Dermis blood vessel endothelial cell (primary cell): ENCODE measurements around the gene LSM7. TPM values are rescaled to one million over a fixed set of nuclear protein-coding genes. Genes with fewer than 3 reads are reported as not detected.
"Not testable (repeated sequence)": the region's sequence is repeated elsewhere in the genome, so short reads cannot be mapped to it uniquely, and the experiment has no call there.

Experiments
- DNase-seq: peaks from one replicate; pipeline ENCODE4 v3.0.0; 2010
- total RNA-seq: library from RNA; depleted of rRNA; stranded (reverse); fragments of >200 nt; gene quantifications from 2 replicates; pipeline ENCODE4 v1.2.3, GENCODE V29; 2014

LSM7 gene
- total RNA-seq, 1 donor from 2014 or later = 166 TPM

DNA sequence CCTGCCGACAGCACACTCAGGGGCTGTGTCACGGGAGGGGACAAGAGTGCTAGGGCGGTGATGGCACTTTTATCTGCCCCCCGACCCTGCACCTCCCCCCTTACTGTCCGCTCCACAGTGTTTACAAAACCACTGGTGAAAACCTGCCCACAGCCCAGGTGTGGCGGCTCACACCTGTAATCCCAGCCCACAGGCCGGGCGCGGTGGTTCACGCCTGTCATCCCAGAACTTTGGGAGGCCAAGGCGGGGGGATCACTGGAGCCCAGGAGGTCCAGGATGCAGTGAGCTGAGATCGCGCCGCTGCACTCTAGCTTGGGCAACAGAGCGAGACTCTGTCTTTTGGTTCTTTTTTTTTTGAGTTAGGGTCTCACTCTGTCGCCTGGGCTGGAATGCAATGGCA is 32.2 kb downstream of the LSM7 start:
- no peak for DNase-seq

DNA sequence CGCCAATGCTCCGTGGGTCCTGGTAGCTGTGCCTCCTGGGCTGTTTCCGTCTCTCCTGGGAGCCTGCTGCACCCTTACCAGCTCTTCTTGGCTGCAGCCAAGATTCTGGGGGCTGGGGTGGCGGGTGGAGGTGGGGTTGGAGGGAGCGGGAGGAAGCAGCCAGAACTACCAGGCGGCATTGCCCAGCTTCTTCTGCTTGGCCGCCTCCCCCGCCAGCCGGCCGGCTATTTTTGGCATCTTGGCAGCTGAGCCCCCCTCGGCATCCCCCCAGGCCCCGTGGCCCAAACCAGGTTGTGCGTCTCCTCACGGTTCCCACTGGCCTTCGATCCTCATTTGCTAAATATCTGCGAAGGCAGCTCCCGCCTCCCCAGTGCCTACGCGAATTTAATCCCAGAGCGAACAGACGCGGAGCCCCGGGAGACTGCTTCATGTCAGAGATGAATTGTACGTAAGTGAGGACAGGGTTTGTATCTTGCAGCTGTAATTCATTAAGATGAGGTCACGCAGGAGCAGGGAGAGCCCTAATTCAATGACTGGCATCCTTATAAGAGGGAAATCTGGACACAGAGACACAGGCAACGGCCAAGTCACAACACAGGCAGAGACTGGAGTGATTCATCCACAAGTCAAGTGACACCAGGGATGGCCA is 33.6 kb downstream of the LSM7 start:
- peak; percentile 18 for DNase-seq

DNA sequence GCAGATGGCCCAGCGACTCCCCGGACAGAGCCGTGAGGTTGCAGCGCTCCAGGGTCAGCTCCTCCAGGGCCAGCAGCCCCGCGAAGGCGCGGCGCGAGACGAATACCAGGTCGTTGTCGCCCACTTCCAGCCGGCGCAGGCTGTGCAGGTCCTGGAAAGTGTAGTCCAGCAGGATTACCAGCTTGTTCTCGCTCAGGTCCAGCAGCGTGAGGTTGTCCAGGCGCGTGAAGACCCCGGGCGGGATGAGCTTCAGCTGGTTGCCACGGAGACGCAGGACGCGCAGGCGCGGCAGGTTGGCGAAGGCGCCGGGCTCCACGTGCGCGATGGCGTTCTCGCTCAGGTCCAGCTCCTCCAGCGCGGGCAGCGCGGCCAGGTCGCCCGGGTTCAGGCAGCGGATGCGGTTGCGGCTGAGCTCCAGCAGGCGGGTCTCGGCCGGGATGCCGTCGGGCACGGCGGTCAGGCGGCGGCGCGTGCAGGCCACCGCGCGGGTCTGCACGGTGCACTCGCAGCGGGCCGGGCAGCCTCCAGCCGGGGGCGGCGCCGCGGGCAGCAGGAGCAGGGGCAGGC is 37.1 kb downstream of the LSM7 start:
- peak; percentile 34 for DNase-seq

DNA sequence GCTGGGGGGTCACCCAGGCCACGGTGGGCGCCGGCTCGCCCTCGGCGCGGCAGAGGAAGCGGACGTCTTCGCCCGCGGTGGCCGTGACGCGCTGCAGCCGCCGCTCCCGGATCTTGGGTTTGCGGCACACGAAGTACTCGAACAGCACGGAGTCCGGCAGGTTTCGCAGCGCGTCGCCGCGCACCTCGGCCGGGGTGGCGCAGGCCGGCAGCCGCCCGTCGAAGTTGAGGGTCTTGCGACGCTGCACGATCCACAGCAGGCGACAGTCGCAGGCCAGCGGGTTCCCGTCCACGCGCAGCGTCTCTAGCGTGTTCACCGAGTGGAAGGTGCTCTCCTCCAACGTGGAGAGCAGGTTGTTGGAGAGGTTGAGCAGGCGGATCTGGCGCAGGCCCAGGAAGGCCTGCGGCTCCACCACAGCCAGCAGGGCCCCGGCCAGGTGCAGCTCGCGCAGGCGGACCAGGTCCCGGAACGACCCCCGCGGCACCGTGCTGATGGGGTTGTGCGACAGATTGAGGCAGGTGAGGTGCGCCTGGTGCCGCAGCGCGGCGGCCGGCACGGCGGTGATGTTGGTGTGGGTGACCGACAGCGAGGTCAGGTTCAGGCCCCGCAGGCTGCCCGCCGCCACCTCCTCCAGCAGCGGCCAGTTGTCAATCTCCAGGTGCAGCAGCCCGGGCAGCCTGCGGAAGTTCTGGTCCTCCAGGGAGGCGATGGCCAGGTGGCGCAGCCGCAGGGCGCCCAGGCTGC is 37.8 kb downstream of the LSM7 start:
- no peak for DNase-seq

DNA sequence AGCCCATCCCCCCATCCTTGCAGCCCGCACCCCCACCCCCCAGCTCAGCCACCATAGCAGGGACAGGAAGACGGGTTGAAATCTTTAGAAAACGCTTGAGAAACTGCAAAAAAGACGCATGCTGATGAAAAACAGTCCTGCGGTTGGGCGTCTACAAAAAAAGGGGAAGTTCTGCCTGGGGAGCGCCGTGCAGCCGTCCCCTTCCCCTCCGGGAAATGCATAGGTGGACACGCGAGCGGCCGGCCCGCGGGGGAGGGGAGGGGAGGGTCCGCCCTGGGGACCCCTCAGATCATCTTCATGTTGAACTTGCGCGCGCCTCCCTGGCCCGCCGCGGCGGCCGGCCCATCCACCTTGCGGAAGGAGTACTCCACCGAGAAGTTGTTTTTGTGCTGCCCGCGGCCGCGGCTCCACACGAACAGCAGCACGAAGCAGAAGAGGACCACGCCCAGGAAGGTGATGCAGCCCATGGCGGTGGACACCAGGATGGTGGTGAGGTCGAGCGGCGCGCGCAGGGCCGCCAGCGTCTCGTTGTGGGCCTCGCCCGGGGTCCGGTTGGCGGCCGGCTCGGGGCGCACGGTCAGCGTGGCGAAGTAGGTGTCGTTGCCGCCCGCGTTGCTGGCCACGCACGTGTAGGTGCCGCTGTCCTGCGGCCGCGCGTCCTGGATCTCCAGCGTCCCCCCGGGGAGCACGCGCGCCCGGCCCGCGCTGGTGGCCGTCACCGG is 38.5 kb downstream of the LSM7 start:
- peak; percentile 21 for DNase-seq

DNA sequence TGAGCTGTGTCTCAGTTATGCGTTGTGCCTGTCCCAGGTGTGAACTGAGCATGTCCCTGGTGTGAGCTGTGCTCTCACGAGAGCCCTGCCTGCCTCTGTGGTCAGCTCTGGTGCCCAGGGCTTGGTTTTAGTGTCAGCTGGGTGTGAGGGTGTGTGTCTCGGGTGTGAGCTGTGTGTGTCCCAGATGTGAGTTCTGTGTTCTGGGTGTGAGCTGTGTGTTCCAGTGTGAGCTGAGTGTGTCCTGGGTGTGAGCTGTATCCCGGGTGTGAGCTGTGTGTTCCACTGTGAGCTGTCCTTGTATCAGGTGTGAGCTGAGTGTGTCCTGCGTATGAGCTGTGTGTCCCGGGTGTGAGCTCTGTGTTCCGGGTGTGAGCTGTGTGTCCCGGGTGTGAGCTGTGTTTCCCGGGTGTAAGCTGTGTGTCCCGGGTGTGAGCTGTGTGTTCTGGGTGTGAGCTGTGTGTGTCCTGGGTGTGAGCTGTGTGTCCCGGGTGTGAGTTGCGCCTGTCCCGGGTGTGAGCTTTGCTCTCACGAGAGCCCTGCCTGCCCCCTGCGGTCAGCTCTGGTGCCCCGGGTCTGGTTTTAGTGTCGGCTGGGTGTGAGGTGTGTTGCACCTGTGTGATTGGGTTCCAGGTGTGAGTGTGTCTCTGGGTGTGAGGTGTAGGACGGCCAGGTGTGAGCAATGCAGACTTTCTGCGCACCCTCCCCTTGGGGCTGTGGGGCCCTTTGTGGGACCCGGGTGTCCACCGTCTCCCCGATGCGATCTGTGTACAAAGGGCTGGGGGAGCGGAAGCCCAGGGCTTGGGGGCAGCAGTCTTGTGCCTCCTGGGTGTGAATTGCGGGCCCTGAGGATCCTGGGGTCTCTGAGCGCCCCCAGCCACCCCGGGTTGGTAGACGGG is 39.3 kb downstream of the LSM7 start:
- no peak for DNase-seq

DNA sequence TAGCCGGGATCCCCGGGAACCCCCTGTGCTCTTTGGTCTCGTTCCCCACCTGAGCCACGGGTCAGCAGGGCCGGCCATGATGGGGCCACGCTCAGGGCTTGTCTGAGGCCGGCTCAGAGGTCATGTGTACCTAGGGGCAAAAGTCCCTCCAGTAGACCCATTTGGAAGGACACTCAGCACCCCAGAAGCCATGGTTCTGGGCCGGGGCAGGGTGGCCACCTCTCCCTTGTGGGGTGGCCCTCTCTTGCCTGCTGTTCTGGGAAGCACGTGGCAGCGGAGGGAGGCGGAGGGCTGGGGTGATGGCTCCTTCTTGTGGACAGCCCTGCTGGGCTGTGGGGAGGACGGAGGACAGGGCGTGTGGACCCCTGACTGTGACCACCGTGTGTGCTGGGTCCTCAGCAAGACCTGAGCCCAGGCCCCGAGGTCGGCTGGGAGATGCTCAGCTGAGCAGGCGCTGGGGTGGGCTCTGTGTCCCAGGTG is 40.0 kb downstream of the LSM7 start:
- no peak for DNase-seq

DNA sequence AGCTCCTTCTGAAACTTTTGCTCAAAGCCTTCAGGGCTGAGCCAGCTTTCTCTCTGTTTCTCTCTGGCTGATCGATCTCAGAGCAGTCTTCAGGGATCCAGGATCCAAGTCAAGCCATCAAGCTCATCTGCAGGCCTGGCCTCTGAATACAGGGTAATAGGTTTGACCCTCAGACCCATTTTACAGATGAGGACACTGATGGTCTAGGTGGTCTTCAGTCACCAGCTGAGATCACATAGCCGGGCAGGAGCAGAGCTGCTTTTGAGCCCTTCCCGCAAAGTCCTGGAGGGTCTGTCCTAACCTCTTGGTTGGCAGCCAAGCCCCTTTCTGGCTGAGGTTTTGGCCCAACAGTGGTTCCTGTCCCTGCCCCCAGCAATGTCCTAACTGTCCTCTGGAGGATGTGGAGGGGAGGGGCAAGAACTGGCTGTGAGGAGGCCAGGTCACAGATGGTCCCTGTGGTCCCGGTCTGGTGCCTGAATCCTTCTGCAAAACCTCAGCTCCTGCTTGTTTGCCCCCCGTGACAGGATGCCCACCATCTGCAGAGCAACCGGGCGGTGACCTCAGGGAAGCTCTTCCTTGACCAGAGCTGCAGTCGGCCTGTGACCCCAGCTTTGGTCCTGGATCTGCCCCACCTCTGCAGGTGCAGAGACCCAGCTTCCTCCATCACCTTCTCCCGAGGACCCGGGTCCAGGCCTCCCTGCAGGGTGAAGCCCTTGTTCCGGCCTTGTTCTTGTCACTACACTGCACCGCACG is 40.6 kb downstream of the LSM7 start:
- DNase-seq = no peak

DNA sequence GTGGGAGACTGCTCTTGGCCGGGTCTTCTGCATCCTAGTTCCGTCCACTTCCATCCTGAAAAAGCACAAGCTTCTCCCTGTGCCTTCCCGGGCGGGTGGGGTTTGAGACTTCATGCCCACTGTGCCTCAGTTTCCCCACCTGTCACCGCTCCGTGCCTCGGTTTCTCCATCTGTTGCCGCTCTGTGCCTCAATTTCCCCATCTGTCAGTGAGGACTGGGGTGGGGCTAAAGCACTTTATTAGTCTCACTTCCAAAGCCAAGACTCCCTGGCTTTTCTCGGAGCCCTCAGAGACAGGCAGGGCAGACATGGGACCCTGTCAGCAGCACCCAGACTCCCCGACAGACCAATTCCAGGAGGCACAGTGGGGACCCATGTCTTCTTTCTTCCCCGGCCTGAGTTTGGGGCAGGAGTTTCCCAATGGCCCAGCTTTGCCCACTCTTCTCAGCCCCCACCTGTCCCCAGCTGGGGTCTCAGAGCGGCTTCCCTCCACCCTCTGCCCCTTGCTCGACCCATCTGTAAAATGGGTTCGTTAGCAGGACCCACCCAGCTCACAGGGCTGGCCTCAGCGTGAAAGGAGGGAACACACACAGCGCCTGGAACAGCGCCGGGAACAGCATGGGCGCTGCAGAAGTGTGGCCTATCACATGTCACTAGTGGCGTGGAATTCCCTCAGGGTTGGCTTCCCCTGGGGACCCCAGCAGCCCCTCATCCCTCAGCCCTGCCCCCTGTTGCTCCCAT is 41.8 kb downstream of the LSM7 start:
- DNase-seq = no peak

DNA sequence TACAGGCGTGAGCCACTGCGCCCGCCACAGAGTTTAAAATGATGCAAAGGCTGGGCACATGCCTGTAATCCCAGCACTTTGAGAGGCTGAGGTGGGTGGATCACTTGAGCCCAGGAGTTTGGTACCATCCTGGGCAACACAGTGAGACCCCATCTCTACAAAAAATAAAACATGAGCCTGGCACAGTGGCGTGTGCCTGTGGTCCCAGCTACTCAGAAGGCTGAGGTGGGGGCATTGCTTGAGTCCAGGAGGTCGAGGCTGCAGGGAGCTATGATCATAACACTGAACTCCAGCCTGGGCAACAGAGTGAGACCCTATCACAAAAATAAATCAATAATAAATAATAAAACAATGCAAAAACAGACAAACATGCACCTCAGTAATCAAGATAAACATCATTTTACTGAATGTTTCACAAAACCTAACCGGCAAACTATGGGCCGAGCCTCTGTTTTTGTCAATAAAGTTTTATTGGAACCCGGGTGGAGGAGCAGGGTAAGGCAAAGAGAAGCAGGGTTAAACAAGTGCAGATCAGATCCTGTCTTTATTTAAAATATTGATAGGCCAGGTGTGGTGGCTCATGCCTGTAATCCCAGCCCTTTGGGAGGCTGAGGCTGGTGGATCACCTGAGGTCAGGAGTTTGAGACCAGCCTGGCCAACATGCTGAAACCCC is 44.4 kb downstream of the LSM7 start:
- no peak for DNase-seq

DNA sequence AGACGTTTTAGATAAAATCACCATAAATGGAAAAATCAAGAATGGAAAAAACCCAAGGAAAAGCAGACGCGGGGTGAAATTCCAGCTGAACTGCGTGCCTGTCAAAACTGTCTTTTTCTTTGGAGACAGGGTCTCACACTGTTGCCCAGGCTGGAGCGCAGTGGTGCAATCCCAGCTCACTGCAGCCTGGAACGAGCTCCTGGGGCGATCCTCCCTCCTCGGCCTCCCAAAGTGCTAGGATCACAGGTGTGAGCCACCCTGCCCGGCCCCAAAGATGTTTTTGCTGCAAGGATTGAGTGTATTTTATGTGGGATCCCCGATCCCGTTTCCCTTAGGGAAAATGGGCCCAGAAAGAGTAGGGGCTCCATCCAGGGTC is 45.5 kb downstream of the LSM7 start:
- no peak for DNase-seq

DNA sequence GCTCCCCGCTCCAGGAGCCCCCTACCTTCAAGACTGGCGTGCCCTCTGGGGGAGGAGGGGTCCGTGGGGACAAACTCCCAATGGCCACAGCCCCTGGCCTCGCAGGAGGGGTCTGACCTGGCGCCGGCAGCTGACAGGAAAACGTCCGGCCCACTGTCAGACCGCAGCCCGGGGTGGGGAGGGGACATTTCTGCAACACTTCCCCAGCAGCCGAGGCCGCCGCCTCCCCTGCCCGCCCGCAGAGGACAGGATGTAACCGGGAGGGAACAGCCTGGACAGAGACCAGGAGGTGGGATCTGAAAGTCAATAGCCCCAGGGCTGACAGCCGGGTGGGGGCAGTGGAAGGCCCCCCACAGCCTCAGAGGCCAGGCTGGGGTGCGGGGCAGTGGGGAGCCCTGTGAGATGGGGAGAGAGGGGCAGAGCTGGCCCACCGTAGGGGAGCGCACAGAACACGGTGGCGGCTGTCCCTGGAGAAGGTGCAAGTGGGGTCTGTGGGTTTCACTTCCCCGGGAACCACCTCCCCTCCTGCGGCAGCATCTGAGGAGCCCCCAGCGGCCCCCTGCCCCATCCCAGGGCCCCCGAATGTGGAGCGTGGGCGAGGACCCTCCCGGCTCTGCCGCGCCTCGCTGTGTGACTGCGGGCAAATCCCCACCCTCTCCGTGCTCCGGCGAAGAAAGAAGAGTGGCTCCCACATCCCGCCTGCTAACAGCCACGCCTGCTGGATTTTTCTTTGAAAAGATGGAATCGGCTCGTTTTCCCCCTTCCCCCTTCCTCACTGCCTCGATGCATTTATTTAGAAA is 46.1 kb downstream of the LSM7 start, which contains the start of gene PEAK3:
Gene PEAK3 (minus strand): TSS at position 114 of the 800 bp plus-strand sequence. CDS start 1,244 bp downstream, outside the sequence.
- DNase-seq = peak; percentile 29

DNA sequence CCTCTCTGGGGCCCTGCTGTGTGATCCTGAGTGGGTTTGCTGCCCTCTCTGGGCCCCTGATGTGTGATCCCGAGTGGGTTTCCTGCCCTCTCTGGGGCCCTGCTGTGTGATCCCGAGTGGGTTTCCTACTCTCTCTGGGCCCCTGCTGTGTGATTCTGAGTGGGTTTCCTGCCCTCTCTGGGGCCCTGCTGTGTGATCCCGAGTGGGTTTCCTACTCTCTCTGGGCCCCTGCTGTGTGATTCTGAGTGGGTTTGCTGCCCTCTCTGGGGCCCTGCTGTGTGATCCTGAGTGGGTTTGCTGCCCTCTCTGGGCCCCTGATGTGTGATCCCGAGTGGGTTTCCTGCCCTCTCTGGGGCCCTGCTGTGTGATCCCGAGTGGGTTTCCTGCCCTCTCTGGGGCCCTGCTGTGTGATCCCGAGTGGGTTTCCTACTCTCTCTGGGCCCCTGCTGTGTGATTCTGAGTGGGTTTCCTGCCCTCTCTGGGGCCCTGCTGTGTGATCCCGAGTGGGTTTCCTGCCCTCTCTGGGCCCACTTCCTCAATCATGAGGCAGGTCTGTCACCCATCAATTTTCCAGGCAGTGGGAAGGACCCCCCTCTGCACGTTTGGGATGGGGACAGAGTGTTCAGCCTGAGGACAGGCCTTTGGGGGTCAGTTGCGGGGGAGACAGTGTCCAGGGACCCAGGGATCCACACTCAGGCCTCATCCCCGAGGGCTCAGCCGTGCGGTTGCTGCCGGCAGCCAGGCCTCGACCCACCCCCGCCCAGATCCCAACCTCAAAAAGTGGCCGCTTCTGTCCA is 46.9 kb downstream of the LSM7 start:
- not testable (repeated sequence) for DNase-seq

DNA sequence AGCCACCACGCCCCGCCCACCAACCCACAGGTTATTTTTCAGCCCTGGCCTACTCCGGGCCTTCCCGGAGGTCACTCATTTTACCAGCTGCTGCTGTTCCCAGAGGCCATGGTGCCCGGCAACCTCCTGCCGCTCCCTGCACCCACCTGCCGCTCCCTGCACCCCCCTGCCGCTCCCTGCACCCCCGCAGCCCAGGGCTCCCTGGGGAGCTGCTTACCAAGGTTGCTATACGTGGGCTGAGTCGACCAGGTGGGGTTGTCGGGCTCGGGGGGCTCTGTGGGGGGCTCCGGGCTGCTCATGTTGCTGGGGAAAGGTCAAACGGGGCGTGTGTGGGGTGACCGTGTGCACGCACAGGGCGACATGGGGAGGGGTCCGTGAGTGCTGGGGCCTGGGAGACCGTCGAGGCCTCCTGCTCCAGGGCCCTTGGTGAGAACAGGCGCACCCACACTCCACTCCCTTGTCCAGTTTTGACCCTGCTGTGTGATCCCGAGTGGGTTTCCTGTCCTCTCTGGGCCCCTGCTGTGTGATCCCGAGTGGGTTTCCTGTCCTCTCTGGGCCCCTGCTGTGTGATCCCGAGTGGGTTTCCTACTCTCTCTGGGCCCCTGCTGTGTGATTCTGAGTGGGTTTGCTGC is 47.6 kb downstream of the LSM7 start:
- DNase-seq = no peak

DNA sequence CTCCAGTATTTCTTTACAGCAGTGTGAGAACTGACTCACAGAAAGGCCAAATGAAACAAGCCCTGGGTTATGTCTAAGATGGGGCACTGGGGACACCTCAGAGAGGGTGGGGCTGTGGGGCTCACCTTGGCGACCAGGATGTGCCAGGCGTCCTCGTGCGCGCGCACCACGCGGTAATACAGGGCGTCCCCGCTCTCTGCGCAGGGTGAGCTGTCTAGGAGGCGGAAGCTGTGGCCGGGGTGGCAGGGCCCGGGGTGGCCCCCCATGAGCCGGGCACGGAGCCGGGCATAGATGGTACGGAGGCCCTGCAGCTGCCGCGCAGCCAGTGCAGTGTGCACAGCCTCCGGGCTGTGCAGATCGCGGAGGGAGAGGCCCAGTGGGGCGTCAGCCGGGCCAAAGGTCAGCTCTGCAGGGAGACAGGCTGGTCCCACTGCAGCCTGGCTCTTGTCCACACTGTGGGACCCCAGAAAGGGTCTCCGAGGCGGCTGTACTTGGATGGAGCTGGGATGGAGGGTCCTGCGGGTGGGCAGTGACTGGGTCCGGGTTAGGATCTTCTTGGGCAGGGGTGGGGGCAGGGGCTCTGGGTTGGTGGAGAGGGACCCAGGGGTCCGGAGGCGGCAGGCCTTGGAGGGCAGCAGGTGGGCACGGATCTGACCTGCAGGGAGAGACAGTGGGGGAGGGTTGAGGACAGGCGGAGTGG is 49.8 kb downstream of the LSM7 start:
- DNase-seq = no peak

DNA sequence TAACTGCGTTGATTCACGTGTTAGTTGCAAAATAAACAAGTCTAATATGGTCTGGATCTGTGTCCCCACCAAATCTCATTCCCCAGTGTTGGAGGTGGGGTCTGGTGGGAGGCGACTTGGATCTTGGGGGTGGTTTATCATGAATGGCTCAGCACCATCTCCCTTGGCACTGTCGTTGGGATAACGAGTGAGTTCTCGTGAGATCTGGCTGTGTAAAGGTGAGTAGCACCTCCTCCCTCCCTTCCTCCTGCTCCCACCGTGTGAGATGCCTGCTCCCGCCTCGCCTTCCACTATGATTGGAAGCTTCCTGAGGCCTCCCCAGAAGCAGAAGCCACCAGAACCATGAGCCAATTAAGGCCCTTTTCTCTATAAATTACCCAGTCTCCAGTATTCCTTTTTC is 51.2 kb downstream of the LSM7 start:
- DNase-seq = no peak

DNA sequence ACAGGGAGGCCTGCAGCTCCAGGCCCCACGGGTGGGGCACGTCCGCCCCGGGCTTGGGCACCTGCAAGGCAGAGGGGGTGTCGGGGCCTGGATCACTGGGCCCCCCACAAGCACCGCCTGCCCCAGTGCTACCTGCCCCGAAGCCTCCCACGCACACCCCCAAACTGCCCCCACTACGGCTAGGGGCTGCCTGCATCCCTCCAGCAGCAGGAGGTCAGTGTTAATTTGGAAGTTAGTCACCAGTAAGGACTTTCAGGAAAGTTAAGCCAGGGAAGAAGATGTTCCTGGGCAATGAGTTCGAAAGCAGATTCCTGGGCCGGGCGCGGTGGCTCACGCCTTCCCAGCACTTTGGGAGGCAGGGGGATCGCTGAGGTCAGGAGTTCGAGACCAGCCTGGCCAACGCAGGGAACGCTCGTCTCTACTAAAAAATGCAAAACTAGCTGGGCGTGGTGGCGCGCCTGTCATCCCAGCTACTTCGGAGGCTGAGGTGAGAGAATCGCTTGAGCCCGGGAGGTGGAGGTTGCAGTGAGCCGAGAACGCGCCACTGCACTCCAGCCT is 51.9 kb downstream of the LSM7 start:
- DNase-seq = no peak
